ENCODE measurements around the gene ZNF580. TPM values are rescaled to one million over a fixed set of nuclear protein-coding genes. Genes with fewer than 3 reads are reported as not detected.
A peak's percentile ranks its signal among the peaks of the same experiment; 100 is the strongest.

Gene ZNF580
- total and polyA plus RNA-seq, 9 of the 15 experiments (the other 6 are each of a cell fraction or from before 2014, with no cell fraction given) = 2.3 to 47.4 (median 6.0) TPM

DNA sequence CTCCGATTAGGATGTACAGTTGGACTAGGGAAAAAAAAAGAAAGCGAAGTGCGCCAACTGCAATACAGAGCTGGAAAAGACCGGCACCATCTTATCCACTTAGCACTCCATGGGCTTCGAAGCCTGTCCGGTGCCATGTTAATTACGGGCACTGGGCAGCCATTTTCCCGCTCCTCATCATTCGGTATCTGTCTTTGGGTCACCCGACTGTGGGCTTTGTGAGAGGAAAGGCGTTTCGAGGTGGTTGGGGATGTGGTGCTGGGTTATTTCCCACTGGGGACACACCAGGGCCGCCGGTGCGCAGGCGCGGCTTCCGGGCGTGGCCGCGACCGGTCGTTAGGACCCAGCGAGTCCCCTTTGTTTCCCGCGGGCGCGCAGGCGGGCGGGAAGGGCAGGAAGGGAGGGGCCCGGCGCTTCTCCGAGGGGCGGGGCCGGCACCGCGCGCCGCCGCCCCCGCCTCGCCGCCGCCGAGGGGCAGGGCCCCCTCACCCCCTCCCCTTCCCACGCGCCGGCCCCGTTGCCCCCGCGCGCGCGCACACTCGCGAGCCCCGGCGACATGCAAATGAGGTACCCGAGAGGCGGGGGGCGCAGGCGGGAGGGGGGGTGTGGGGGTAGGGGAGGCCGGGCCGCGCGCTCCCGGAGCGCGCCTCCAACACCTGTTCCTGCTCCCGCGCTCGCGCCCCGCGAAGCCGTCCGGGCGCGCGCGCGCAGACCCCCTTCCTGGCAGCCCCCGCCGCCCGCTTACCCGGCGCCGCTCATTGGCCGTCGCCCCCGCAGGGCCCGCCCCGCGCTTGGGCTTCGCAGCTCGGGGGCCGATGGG is 40.8 kb upstream of the ZNF580 start, which contains the start of gene ZNF524 (continued):
- no peak for TF ChIP-seq ZNF318 (IDR thresholded peaks at IDR 0.05; ENCODE audit: borderline replicate concordance in 1 of 2, low read depth in 1 of 2)
- TF ChIP-seq DPF2 (IDR thresholded peaks at IDR 0.05) = 0 out of 2 replicates have a peak, but pooled peaks have one; percentile 16
- TF ChIP-seq ZNF232 (CRISPR knock-in tag; IDR thresholded peaks at IDR 0.05) = no peak
- no peak for TF ChIP-seq ZZZ3 (IDR thresholded peaks at IDR 0.05)
- TF ChIP-seq ZNF584 (CRISPR knock-in tag; IDR thresholded peaks at IDR 0.05; ENCODE audit: low read depth) = peak; percentile 97
- no peak for TF ChIP-seq EHMT2 (IDR thresholded peaks at IDR 0.05)
- TF ChIP-seq, protein P1, sequence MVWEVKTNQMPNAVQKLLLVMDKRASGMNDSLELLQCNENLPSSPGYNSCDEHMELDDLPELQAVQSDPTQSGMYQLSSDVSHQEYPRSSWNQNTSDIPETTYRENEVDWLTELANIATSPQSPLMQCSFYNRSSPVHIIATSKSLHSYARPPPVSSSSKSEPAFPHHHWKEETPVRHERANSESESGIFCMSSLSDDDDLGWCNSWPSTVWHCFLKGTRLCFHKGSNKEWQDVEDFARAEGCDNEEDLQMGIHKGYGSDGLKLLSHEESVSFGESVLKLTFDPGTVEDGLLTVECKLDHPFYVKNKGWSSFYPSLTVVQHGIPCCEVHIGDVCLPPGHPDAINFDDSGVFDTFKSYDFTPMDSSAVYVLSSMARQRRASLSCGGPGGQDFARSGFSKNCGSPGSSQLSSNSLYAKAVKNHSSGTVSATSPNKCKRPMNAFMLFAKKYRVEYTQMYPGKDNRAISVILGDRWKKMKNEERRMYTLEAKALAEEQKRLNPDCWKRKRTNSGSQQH (CRISPR knock-in tag; IDR thresholded peaks at IDR 0.05) = 0 out of 2 replicates have a peak, but pooled peaks have one; percentile 64
- peak; percentile 96 for TF ChIP-seq TOE1 (IDR thresholded peaks at IDR 0.05; ENCODE audit: borderline replicate concordance)
- TF ChIP-seq TOE1 (CRISPR knock-in tag; IDR thresholded peaks at IDR 0.05; ENCODE audit: borderline replicate concordance, low read depth) = no peak
- peak; percentile 85 for TF ChIP-seq MYBL2 (IDR thresholded peaks at IDR 0.05; ENCODE audit: low read depth)
- no peak for TF ChIP-seq MYBL2 (CRISPR knock-in tag; IDR thresholded peaks at IDR 0.05; ENCODE audit: borderline replicate concordance)
- peak; percentile 91 for TF ChIP-seq SAP30 (IDR thresholded peaks at IDR 0.05; ENCODE audit: borderline replicate concordance, insufficient read depth, low read depth, low read length, poor library complexity, severe bottlenecking)
